ENCODE measurements around the gene FXYD5. TPM values are rescaled to one million over a fixed set of nuclear protein-coding genes. Genes with fewer than 3 reads are reported as not detected.

Gene FXYD5
- total and polyA plus RNA-seq, 2 donors (not counting 1 experiment from before 2014, with no cell fraction given), result 19.8 to 100 TPM

DNA sequence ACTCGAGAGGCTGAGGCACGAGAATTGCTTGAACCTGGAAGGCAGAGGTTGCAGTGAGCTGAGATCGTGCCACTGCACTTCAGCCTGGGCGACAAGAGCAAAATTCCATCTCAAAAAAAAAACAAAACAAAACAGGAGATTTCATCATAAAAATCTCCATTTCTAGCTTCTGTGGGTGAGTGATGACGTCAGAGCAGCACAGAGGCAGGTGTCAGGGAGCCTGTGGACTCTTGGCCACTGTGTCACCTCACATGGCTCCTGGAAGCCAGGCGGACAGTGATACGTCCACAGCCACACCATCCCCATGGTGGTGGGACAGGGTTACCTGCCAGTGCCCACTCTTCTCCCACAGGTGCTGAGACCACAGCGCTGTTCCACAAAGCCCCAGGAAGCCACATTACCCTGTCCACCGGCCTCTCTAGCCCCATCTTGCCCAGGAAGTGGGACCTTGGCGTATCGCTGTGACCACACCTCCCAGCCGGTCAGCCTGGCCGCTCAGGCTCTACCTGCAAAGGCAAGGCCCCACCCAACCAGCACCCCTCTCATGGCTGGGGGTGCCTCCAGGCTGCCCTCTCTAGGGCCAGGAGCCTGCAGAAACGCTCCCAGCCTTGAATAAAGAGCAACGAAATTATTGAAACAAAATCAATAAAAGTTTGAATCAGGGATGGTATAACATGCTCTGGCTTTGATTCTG lies 41.4 kb upstream of the FXYD5 start:
- TF ChIP-seq EZH2 (IDR thresholded peaks at IDR 0.05; ENCODE audit: low read length, missing control alignments) (no peak), CTCF (conservative IDR thresholded peaks at IDR 0.05 in 1 of 2, IDR thresholded peaks at IDR 0.05 in 1 of 2; ENCODE audit: low read depth in 1 of 2, low read length in 2 of 2) (no peak)
- Histone ChIP-seq H3K27me3 (ENCODE audit: control insufficient read depth, insufficient read depth, low read length) (no peaks in the 10 kb centered on the region), H3K36me3 (ENCODE audit: control insufficient read depth, insufficient read depth, low read length) (no peaks in the 10 kb centered on the region)

DNA sequence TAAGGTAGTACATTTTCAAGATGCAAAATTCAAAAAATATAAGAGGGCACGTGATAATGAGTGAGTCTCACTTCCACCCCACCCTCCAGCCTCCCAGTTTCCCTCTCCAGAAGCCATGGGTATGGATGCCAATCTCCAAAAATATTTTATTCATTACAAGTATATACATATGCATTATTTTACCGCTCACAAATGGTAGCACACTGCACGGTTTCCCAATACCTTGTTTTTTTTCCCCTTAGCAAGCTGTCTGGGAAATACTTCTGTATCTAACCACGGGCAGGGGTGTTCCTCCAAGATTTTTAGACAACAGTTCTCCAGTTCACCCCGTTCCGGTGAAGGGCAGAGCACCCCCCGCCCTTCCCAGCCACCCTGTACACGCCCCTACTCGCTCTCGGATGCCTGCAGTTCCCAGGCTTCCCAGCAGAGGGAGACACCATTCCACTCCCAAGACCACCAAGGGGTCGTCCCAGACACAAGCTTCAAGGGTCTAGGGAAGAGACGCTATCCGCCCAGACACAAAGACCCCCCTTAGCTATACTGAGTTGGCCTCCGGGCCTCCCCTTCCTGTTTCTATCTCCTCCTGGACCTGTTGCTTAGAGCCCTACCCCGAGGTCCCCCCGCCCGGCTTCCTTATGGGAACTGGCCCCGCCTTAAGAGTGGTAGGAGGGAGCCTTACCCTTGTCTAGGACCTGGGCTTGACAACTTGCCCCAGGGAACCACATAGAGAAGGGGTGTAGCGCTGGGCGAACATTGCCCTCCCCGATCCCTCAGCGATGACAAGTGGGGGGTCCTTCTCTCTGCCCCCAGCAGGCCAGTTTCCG lies 40.0 kb upstream of the FXYD5 start:
- Histone ChIP-seq H2AFZ (ENCODE audit: low read length) (no peak overlapping the region), H3K4me2 (ENCODE audit: extremely low read depth, insufficient read depth, low read length) (no peak overlapping the region), H3K27ac (ENCODE audit: insufficient read depth, low read length) (no peak overlapping the region), H4K20me1 (ENCODE audit: control insufficient read depth, extremely low read depth, insufficient read depth, low read length) (no peaks in the 10 kb centered on the region), H3K9me3 (ENCODE audit: control insufficient read depth, insufficient read depth, low read depth, low read length) (no peaks in the 10 kb centered on the region), H3K36me3 (ENCODE audit: control insufficient read depth, insufficient read depth, low read length) (no peaks in the 10 kb centered on the region), H3K79me2 (ENCODE audit: control insufficient read depth, insufficient read depth, low read length) (no peaks in the 10 kb centered on the region), H3K4me3 (replicated peaks in 1 of 4; ENCODE audit: control extremely low read depth in 1 of 4, insufficient read depth in 1 of 4, low read depth in 3 of 4, low read length in 4 of 4) (peak overlapping the region in 1 of 4 experiments; percentile 44), H3K9ac (ENCODE audit: insufficient read depth, low read length) (no peak overlapping the region), H3K27me3 (ENCODE audit: control insufficient read depth, insufficient read depth, low read length) (no peaks in the 10 kb centered on the region), H3K4me1 (ENCODE audit: control insufficient read depth, extremely low read depth, insufficient read depth, low read length) (no peaks in the 10 kb centered on the region)
- TF ChIP-seq EZH2 (IDR thresholded peaks at IDR 0.05; ENCODE audit: low read length, missing control alignments) (no peak), CTCF (conservative IDR thresholded peaks at IDR 0.05 in 1 of 2, IDR thresholded peaks at IDR 0.05 in 1 of 2; ENCODE audit: low read depth in 1 of 2, low read length in 2 of 2) (peak; percentile 99 to 100)
- DNase-seq (ENCODE audit: low read depth in 2 of 2), result peak; percentile 29 to 48

More for the DNA sequence above, 41.4 kb upstream of the FXYD5 start:
- H3K79me2 ChIP-seq (ENCODE audit: control insufficient read depth, insufficient read depth, low read length), result no peaks in the 10 kb centered on the region
- H3K9ac ChIP-seq (ENCODE audit: insufficient read depth, low read length), result no peak overlapping the region
- H3K27ac ChIP-seq (ENCODE audit: insufficient read depth, low read length), result no peak overlapping the region
- H3K4me1 ChIP-seq (ENCODE audit: control insufficient read depth, extremely low read depth, insufficient read depth, low read length), result no peaks in the 10 kb centered on the region
- no peak overlapping the region for H2AFZ ChIP-seq (ENCODE audit: low read length)
- no peak overlapping the region for H3K4me3 ChIP-seq (replicated peaks in 1 of 4; ENCODE audit: control extremely low read depth in 1 of 4, insufficient read depth in 1 of 4, low read depth in 3 of 4, low read length in 4 of 4)
- no peaks in the 10 kb centered on the region for H3K9me3 ChIP-seq (ENCODE audit: control insufficient read depth, insufficient read depth, low read depth, low read length)
- no peaks in the 10 kb centered on the region for H4K20me1 ChIP-seq (ENCODE audit: control insufficient read depth, extremely low read depth, insufficient read depth, low read length)
- H3K4me2 ChIP-seq (ENCODE audit: extremely low read depth, insufficient read depth, low read length), result no peak overlapping the region
- no peak for DNase-seq (ENCODE audit: low read depth in 2 of 2)

DNA sequence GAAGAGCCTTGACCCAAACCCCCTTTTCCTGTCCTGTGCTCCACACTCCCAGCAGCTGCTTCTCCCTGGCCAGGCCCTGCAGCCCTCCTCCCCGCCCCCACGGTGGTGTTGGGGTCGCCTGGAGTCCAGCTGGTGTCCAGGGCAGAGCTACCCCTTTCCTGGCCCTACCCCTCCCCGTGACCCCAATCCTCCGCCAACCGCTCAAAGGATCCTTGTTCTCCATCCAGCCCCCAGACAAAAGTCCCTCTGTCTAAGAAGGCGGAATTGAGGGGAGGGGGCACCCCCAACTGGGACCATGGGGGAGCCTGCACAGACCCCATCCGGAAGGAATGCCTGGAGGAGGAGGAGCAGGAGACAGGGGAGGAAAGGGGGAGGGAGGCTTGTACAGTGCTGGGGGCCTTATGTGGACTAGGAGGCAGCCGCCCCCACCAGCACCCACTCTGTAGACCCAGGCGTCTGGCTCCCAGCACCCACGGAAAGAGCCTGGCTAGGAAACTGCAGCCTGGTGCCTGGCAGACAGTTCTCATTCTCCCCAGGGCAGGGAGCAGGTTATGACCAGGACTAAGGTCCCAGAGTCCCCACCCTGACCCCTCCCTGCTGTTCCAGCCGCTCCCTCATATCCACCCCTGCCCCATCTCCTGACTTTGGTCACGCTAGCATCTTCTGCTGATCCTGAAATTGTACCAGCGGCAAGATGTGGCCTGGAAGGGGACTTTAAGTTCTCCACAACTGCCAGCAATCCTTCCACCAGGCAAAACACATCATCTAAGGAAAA lies 39.2 kb upstream of the FXYD5 start, which contains the start of gene FXYD3:
FXYD3 (plus strand) TSS at position 647 of the 775 bp plus-strand sequence. CDS start 3,554 bp downstream, outside the sequence.
- H3K4me1 ChIP-seq (ENCODE audit: control insufficient read depth, extremely low read depth, insufficient read depth, low read length), result no peaks in the 10 kb centered on the region
- no peak for TF ChIP-seq CTCF (conservative IDR thresholded peaks at IDR 0.05 in 1 of 2, IDR thresholded peaks at IDR 0.05 in 1 of 2; ENCODE audit: low read depth in 1 of 2, low read length in 2 of 2)
- no peak within 1 kb of the TSS for H3K4me2 ChIP-seq (ENCODE audit: extremely low read depth, insufficient read depth, low read length)
- H4K20me1 ChIP-seq (ENCODE audit: control insufficient read depth, extremely low read depth, insufficient read depth, low read length), result no peaks in the 10 kb centered on the region
- no peaks in the 10 kb centered on the region for H3K79me2 ChIP-seq (ENCODE audit: control insufficient read depth, insufficient read depth, low read length)
- DNase-seq (ENCODE audit: low read depth in 2 of 2), result no peak
- no peak within 1 kb of the TSS for H3K9ac ChIP-seq (ENCODE audit: insufficient read depth, low read length)
- H3K4me3 ChIP-seq (replicated peaks in 1 of 4; ENCODE audit: control extremely low read depth in 1 of 4, insufficient read depth in 1 of 4, low read depth in 3 of 4, low read length in 4 of 4), result peak within 1 kb of the TSS in 1 of 4 experiments; percentile 44
- no peaks in the 10 kb centered on the region for H3K27me3 ChIP-seq (ENCODE audit: control insufficient read depth, insufficient read depth, low read length)
- no peaks in the 10 kb centered on the region for H3K36me3 ChIP-seq (ENCODE audit: control insufficient read depth, insufficient read depth, low read length)
- no peaks in the 10 kb centered on the region for H3K9me3 ChIP-seq (ENCODE audit: control insufficient read depth, insufficient read depth, low read depth, low read length)
- H3K27ac ChIP-seq (ENCODE audit: insufficient read depth, low read length), result no peak within 1 kb of the TSS
- H2AFZ ChIP-seq (ENCODE audit: low read length), result no peak within 1 kb of the TSS

Measured in fibroblast of lung (primary cell).